IMR-90 (cell line): ENCODE measurements around the gene WDR1. TPM values are rescaled to one million over a fixed set of nuclear protein-coding genes. Genes with fewer than 3 reads are reported as not detected.
A peak's percentile ranks its signal among the peaks of the same experiment; 100 is the strongest.

ENCODE experiments used
- ATAC-seq: fragments of 200-7000 bp; cut with Tn5 transposase; 2 replicates; pipeline ENCODE4 v1.9.1; 2020; ENCODE audit warnings: low read depth, mild to moderate bottlenecking, moderate library complexity
- BruUV-seq: library from RNA; stranded (reverse); fragments of 400-500 nt; replicated peaks from 2 replicates; lab custom pipeline; 2021; lab: Mats Ljungman, UMichigan
- CTCF ChIA-PET: fragments of 300-600 bp; formaldehyde crosslinking; extraction: SDS; loops from one replicate; lab custom pipeline; 2021; ENCODE audit warnings: antibody characterized with exemption; lab: Yijun Ruan, JAX
- POLR2A ChIA-PET: fragments of 300-600 bp; sonication (Branson Sonifier 250); formaldehyde crosslinking; loops from one replicate; lab custom pipeline; 2022; ENCODE audit warnings: antibody characterized with exemption; ENCODE audit not compliant: unreplicated experiment; lab: Charles Lee
- DNase-seq: peaks from one replicate; pipeline ENCODE4 v3.0.0; 2013
- H2AFZ ChIP-seq: replicated peaks from 2 replicates; pipeline ENCODE3; 2013; ENCODE audit warnings: low read length, mild to moderate bottlenecking; ENCODE audit not compliant: poor library complexity
- H2AK5ac ChIP-seq: 2 replicates; pipeline ENCODE4 v1.6.1; 2013; ENCODE audit warnings: low read depth, low read length, inconsistent platforms
- H2AK9ac ChIP-seq: replicated peaks from 2 replicates; pipeline ENCODE3; 2013; ENCODE audit warnings: mild to moderate bottlenecking, low read depth, low read length, moderate library complexity; ENCODE audit not compliant: poor library complexity
- H2BK120ac ChIP-seq: 2 replicates; pipeline ENCODE4 v1.6.1; 2013; ENCODE audit warnings: low read depth, low read length, inconsistent platforms
- H2BK15ac ChIP-seq: 3 replicates; pipeline ENCODE4 v1.6.1; 2013; ENCODE audit warnings: low read depth, low read length, inconsistent platforms
- H2BK20ac ChIP-seq: 2 replicates; pipeline ENCODE4 v1.6.1; 2013; ENCODE audit warnings: low read depth, mild to moderate bottlenecking, inconsistent platforms, low read length, moderate library complexity
- H2BK5ac ChIP-seq: 2 replicates; pipeline ENCODE4 v1.6.1; 2013; ENCODE audit warnings: mild to moderate bottlenecking, low read depth, low read length, inconsistent platforms; ENCODE audit not compliant: poor library complexity, severe bottlenecking
- H3K14ac ChIP-seq: replicated peaks from 2 replicates; pipeline ENCODE4 v1.6.1; 2013; ENCODE audit warnings: low read depth, low read length, inconsistent platforms
- H3K18ac ChIP-seq: 2 replicates; pipeline ENCODE4 v1.6.1; 2013; ENCODE audit warnings: low read depth, low read length, control low read depth
- H3K23ac ChIP-seq: 2 replicates; pipeline ENCODE4 v1.6.1; 2013; ENCODE audit warnings: low read depth, low read length, inconsistent platforms
- H3K27ac ChIP-seq: 2 replicates; pipeline ENCODE4 v1.5.1; 2013; ENCODE audit warnings: mild to moderate bottlenecking, control low read depth, low read length; ENCODE audit not compliant: insufficient read depth
- H3K27me3 ChIP-seq: 2 replicates; pipeline ENCODE4 v1.6.1; 2013; ENCODE audit warnings: low read length; ENCODE audit not compliant: control insufficient read depth, insufficient read depth
- H3K36me3 ChIP-seq: 2 replicates; pipeline ENCODE4 v1.6.1; 2013; ENCODE audit warnings: low read length, mixed read lengths; ENCODE audit not compliant: control insufficient read depth, insufficient read depth
- H3K4ac ChIP-seq: 2 replicates; pipeline ENCODE4 v1.6.1; 2013; ENCODE audit warnings: low read depth, low read length, inconsistent platforms
- H3K4me1 ChIP-seq: 2 replicates; pipeline ENCODE4 v1.6.1; 2013; ENCODE audit warnings: low read length, mixed read lengths; ENCODE audit not compliant: control insufficient read depth, insufficient read depth
- H3K4me2 ChIP-seq: 2 replicates; pipeline ENCODE4 v1.6.1; 2013; ENCODE audit warnings: low read depth, mild to moderate bottlenecking, control low read depth, low read length, moderate library complexity
- H3K4me3 ChIP-seq: 2 replicates; pipeline ENCODE4 v1.5.1; 2013; ENCODE audit warnings: low read depth, mild to moderate bottlenecking, control low read depth, low read length, moderate library complexity; ENCODE audit not compliant: insufficient read depth
- H3K56ac ChIP-seq: 2 replicates; pipeline ENCODE4 v1.6.1; 2013; ENCODE audit warnings: low read length, inconsistent platforms; ENCODE audit not compliant: insufficient read depth; ENCODE audit errors: extremely low read depth
- H3K79me1 ChIP-seq, 2 experiments: 2 replicates each; pipeline ENCODE4 v1.6.1; 2013; ENCODE audit warnings: low read length in 2 of 2, inconsistent platforms in 1 of 2, low read depth in 1 of 2
- H3K9ac ChIP-seq: 2 replicates; pipeline ENCODE4 v1.6.1; 2013; ENCODE audit warnings: low read depth, low read length, control low read depth
- H3K9me1 ChIP-seq: 2 replicates; pipeline ENCODE4 v1.6.1; 2013; ENCODE audit warnings: low read length, inconsistent platforms; ENCODE audit not compliant: insufficient read depth
- H3K9me3 ChIP-seq: 2 replicates; pipeline ENCODE4 v1.6.1; 2013; ENCODE audit warnings: low read length; ENCODE audit not compliant: control insufficient read depth, insufficient read depth
- H4K20me1 ChIP-seq: 2 replicates; pipeline ENCODE4 v1.6.1; 2013; ENCODE audit warnings: low read length, inconsistent platforms; ENCODE audit not compliant: insufficient read depth
- H4K5ac ChIP-seq: 2 replicates; pipeline ENCODE4 v1.6.1; 2013; ENCODE audit warnings: mild to moderate bottlenecking, low read depth, low read length, control low read depth
- H4K8ac ChIP-seq, 2 experiments: 2 replicates each; pipeline ENCODE4 v1.6.1; 2013; ENCODE audit warnings: low read depth in 2 of 2, low read length in 2 of 2, control low read depth in 1 of 2, inconsistent platforms in 1 of 2
- H4K91ac ChIP-seq: 2 replicates; pipeline ENCODE4 v1.6.1; 2013; ENCODE audit warnings: low read depth, low read length, inconsistent platforms; ENCODE audit not compliant: insufficient read depth
- BHLHE40 ChIP-seq: fragments of 150-350 bp; IDR thresholded peaks from 2 replicates; pipeline ENCODE4 v1.6.1; 2016; ENCODE audit warnings: mild to moderate bottlenecking, low read depth, low read length
- CEBPB ChIP-seq: IDR thresholded peaks from 2 replicates; pipeline ENCODE4 v1.6.1; 2012; ENCODE audit warnings: low read depth, low read length, improper control_type of control experiment
- CHD1 ChIP-seq: IDR thresholded peaks from 2 replicates; pipeline ENCODE4 v1.6.1; 2012; ENCODE audit warnings: low read depth, low read length, improper control_type of control experiment
- FOS ChIP-seq: fragments of 150-350 bp; IDR thresholded peaks from 2 replicates; pipeline ENCODE4 v1.6.1; 2016; ENCODE audit warnings: low read depth, low read length
- MAFK ChIP-seq: IDR thresholded peaks from 2 replicates; pipeline ENCODE4 v1.6.1; 2012; ENCODE audit warnings: low read depth, low read length, improper control_type of control experiment
- MAZ ChIP-seq: IDR thresholded peaks from 2 replicates; pipeline ENCODE4 v1.6.1; 2012; ENCODE audit warnings: low read depth, mild to moderate bottlenecking, low read length, improper control_type of control experiment, moderate library complexity, borderline replicate concordance
- MXI1 ChIP-seq: IDR thresholded peaks from 2 replicates; pipeline ENCODE4 v1.6.1; 2012; ENCODE audit warnings: low read depth, mild to moderate bottlenecking, low read length, moderate library complexity, borderline replicate concordance
- NFE2L2 ChIP-seq: fragments of 150-350 bp; IDR thresholded peaks from 2 replicates; pipeline ENCODE4 v1.6.1; 2016; ENCODE audit warnings: low read depth, mild to moderate bottlenecking, low read length
- POLR2A ChIP-seq: IDR thresholded peaks from 2 replicates; pipeline ENCODE4 v1.6.1; 2012; ENCODE audit warnings: mild to moderate bottlenecking, low read depth, low read length
- RAD21 ChIP-seq: IDR thresholded peaks from 2 replicates; pipeline ENCODE4 v1.6.1; 2012; ENCODE audit warnings: low read length, improper control_type of control experiment
- RCOR1 ChIP-seq: IDR thresholded peaks from 2 replicates; pipeline ENCODE4 v1.6.1; 2012; ENCODE audit warnings: mild to moderate bottlenecking, low read length, improper control_type of control experiment; ENCODE audit not compliant: insufficient replicate concordance
- RFX5 ChIP-seq: IDR thresholded peaks from 2 replicates; pipeline ENCODE4 v1.8.0; 2012; ENCODE audit warnings: low read depth, mild to moderate bottlenecking, low read length, moderate library complexity
- SMC3 ChIP-seq: fragments of 150-350 bp; IDR thresholded peaks from 2 replicates; pipeline ENCODE4 v1.6.1; 2016; ENCODE audit warnings: low read depth, mild to moderate bottlenecking, antibody characterized with exemption, low read length, moderate library complexity
- WGBS, 2 experiments: methylation state at CpG; one replicate each; pipeline versions ENCODE4 v1.1.5 to v1.1.7; 2013; ENCODE audit warnings: missing lambda C conversion rate in 2 of 2; ENCODE audit not compliant: insufficient read length in 1 of 2; ENCODE audit errors: extremely low coverage in 2 of 2; 5-methylcytosine and 5-hydroxymethylcytosine counted together
- dilution Hi-C: fragments of 300-500 bp; cut with HindIII; formaldehyde crosslinking; loops from one replicate; pipeline ENCODE4 v1.14.3; 2018; ENCODE audit warnings: low sequenced_read_pairs; ENCODE audit not compliant: unreplicated experiment
- in situ Hi-C: fragments of 300-500 bp; cut with MboI; formaldehyde crosslinking; loops from 3 replicates; pipeline ENCODE4 v1.14.3; 2019; ENCODE audit warnings: low sequenced_read_pairs, inconsistent platforms, mixed read lengths
- intact Hi-C: fragments of 100-400 bp; cut with micrococcal nuclease; formaldehyde crosslinking; loops from 2 replicates; pipeline ENCODE4 v1.10.0; 2022
- polyA plus RNA-seq, 3 experiments: library from polyadenylated mRNA; depleted of rRNA; stranded (reverse); fragments of >200 nt; gene quantifications; 2 replicates each; pipeline ENCODE4 v1.2.3, GENCODE V29; 2012; ENCODE audit warnings: low replicate concordance in 1 of 3
- total RNA-seq: library from RNA; depleted of rRNA; stranded (reverse); fragments of >200 nt; gene quantifications from 2 replicates; pipeline ENCODE4 v1.2.3, GENCODE V29; 2012
- TF ChIP-seq, protein P1 (sequence below): conservative IDR thresholded peaks from 2 replicates; pipeline ENCODE4 v1.5.1; 2012; ENCODE audit warnings: mild to moderate bottlenecking, low read depth, low read length, improper control_type of control experiment
- TF ChIP-seq, protein P2 (sequence below): fragments of 150-350 bp; IDR thresholded peaks from 2 replicates; pipeline ENCODE4 v1.6.1; 2017; ENCODE audit warnings: mild to moderate bottlenecking, antibody characterized with exemption, low read length, low read depth
- TF ChIP-seq, protein P3 (sequence below): fragments of 150-350 bp; IDR thresholded peaks from 2 replicates; pipeline ENCODE4 v1.6.1; 2016; ENCODE audit warnings: low read depth, mild to moderate bottlenecking, low read length, moderate library complexity, borderline replicate concordance

Gene WDR1
- total and polyA plus RNA-seq, 2 of the 4 experiments (the other 2 are of a cell fraction) = 725 to 992 TPM

DNA sequence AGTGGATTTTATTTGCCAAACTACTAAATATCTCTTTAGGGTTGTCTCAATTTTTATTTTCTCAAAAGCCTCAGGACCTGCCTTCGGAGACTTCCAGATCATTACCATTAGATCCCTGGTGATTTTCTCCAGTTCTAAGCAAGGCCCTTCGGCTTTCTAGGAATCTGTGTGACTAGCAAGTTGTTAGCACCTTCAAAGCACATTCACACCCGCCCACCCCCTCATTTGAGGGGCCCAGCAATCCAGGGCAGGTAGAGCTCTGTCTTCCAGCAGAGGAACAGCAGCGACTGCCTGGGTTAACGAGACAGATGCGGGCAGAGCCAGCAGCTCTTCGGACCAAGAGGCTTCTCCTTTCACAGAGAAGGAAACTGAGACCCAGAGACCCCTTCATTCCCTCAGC is 2.0 kb downstream of the WDR1 start:
- TF ChIP-seq, protein P1, sequence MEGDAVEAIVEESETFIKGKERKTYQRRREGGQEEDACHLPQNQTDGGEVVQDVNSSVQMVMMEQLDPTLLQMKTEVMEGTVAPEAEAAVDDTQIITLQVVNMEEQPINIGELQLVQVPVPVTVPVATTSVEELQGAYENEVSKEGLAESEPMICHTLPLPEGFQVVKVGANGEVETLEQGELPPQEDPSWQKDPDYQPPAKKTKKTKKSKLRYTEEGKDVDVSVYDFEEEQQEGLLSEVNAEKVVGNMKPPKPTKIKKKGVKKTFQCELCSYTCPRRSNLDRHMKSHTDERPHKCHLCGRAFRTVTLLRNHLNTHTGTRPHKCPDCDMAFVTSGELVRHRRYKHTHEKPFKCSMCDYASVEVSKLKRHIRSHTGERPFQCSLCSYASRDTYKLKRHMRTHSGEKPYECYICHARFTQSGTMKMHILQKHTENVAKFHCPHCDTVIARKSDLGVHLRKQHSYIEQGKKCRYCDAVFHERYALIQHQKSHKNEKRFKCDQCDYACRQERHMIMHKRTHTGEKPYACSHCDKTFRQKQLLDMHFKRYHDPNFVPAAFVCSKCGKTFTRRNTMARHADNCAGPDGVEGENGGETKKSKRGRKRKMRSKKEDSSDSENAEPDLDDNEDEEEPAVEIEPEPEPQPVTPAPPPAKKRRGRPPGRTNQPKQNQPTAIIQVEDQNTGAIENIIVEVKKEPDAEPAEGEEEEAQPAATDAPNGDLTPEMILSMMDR = no peak
- TF ChIP-seq FOS (no peak), BHLHE40 (no peak), RAD21 (no peak), CEBPB (no peak), SMC3 (no peak), MAZ (no peak), POLR2A (no peak), RCOR1 (no peak), RFX5 (no peak), CHD1 (no peak), NFE2L2 (no peak), MXI1 (no peak), MAFK (no peak)
- TF ChIP-seq, protein P2, sequence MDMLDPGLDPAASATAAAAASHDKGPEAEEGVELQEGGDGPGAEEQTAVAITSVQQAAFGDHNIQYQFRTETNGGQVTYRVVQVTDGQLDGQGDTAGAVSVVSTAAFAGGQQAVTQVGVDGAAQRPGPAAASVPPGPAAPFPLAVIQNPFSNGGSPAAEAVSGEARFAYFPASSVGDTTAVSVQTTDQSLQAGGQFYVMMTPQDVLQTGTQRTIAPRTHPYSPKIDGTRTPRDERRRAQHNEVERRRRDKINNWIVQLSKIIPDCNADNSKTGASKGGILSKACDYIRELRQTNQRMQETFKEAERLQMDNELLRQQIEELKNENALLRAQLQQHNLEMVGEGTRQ = no peak
- TF ChIP-seq, protein P3, sequence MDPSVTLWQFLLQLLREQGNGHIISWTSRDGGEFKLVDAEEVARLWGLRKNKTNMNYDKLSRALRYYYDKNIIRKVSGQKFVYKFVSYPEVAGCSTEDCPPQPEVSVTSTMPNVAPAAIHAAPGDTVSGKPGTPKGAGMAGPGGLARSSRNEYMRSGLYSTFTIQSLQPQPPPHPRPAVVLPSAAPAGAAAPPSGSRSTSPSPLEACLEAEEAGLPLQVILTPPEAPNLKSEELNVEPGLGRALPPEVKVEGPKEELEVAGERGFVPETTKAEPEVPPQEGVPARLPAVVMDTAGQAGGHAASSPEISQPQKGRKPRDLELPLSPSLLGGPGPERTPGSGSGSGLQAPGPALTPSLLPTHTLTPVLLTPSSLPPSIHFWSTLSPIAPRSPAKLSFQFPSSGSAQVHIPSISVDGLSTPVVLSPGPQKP = no peak
- Histone ChIP-seq H3K18ac (peak overlapping the region; percentile 57), H2AK5ac (peak overlapping the region; percentile 98; the same call in 1 of the 2 replicates), H3K4ac (peak overlapping the region; percentile 97), H3K4me3 (peak overlapping the region; percentile 94), H3K27me3 (no peaks in the 10 kb centered on the region), H2BK5ac (peak overlapping the region; percentile 89), H2AFZ (no peak overlapping the region), H3K79me1 (peaks cover 0 to 59% of the 10 kb centered on the region in 2 experiments; a peak in 3 of 4 replicates), H3K9ac (peak overlapping the region; percentile 98), H3K14ac (peak overlapping the region; percentile 98), H4K20me1 (peaks cover 65% of the 10 kb centered on the region), H3K4me2 (peak overlapping the region; percentile 86), H2BK20ac (no peak overlapping the region), H3K4me1 (peaks cover 38% of the 10 kb centered on the region), H3K9me1 (peaks cover 37% of the 10 kb centered on the region), H3K27ac (peak overlapping the region; percentile 100), H4K5ac (no peak overlapping the region), H3K56ac (peak overlapping the region; percentile 95; the same call in 1 of the 2 replicates), H2BK120ac (0 out of 2 replicates have a peak overlapping the region, but pooled peaks have one; percentile 21), H3K9me3 (no peaks in the 10 kb centered on the region), H4K91ac (peak overlapping the region; percentile 90), H2AK9ac (peak overlapping the region; percentile 99), H4K8ac (peak overlapping the region; percentile 82 to 95; a peak in 2 of 4 replicates), H2BK15ac (peak overlapping the region; percentile 28; the same call in 2 of the 3 replicates), H3K36me3 (peaks cover 63% of the 10 kb centered on the region), H3K23ac (peak overlapping the region; percentile 94)
- POLR2A ChIA-PET = no interaction called here
- dilution Hi-C loops = no loop called here
- ATAC-seq = no peak
- DNase-seq = no peak
- intact Hi-C loops = loop anchor here (2.0 kb wide), 1 partner anchor 20 kb away; no protein-coding TSS in a partner anchor
- CTCF ChIA-PET = no interaction called here
- no CpG with 5 or more reads among the region's 7 CpGs for WGBS, 2 experiments
- no TSS peak for BruUV-seq
- in situ Hi-C loops = no loop called here
